Hippocampal formation (tissue), 2 donors: Measurements from ENCODE around the gene TRPM4.
"Not testable (repeated sequence)": the region's sequence is repeated elsewhere in the genome, so short reads cannot be mapped to it uniquely, and the experiment has no call there.

ENCODE experiments used
- DNase-seq, 2 donors: peaks; one replicate each; lab custom pipeline; 2025; lab: John Stamatoyannopoulos, UW

TRPM4 gene

DNA sequence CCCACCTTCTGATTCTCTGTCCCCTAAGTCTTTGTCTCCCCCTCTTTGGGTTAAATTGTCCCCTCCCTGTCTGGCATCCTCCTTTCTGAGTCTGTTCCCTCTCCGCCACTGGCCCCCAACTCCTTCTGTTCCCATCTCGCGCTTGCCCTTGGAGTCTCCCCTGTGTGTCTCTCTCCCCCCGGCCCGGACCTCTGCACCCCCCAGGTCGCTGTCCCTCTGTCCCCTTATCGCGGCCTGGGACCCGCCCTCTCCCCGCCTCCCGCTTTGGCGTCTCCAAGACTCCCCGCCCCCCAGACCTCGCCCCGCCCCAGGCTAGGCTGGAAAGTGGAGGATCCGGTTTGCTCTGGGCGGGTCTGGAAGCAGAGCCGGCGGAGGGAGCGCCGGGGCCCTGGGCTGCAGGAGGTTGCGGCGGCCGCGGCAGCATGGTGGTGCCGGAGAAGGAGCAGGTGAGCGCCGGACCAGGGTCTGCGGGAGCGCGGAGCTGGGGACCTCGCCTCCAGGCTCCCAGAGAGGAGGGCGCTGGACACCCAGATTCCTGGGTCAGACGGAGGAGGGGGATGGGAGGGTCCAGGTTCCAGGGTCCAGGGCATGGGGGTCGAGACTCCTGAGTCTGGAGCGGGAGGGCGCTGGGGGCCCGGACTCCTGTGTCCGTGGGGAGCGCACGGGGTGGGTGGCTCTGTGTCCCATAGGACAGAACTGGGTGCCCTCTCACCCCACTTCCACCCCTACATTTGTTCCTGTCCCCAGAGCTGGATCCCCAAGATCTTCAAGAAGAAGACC is at the start of gene TRPM4:
Gene TRPM4, plus strand, starts transcription at position 348 of the 780 bp plus-strand sequence. Its CDS starts 75 bp downstream, at position 423.
- DNase-seq, result peak; percentile 56 to 61

DNA sequence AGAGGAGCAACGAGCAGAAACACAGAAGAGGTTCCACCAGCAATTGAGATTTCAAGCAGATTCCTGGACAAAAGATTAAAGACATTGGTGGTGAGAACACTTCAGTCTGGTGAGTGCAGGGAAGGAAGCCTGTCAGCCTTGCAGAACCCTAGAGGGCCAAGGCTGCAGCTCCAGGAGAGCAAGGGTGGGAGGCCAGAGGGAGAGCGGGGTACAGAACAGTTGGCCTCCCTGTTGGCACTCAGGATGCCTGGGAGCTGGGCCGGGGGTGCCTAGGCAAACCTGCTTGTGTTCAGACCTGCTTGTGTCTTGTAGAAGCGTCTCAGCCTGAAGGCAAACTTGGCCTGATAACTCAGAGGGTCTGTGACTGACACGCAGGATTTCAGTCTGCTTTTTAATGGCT is 48.5 kb upstream of the TRPM4 start:
- no peak for DNase-seq

DNA sequence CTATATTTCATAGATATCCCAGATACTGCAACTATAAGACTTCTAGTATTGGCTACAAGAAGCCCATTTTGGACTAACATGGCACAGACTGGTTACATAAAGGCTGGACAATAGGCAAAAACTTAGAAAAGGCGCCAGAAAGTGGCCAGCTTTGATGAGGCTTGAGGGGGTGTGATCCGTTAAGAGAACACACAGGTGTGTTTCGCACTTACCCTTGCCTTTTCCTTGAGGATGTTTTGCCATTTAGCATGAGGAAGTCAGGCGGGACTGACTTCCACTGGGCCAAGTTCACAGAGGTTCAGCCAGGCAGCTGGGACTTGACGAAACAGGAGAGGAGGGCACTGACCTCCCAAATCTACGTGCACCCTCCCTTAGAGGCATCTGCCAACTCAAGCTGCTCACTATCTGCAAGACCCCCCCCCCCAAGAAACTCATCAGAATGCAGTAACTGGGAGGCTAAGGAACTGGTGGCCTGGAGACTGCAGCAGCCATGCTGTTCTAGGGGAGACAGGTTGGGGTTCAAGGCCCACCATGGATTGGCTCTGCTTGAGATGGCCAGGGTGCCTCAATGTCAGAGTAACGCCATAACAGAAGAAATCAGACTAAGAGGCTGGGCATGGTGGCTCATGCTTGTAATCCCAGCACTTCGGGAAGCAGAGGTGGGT is 47.9 kb upstream of the TRPM4 start:
- no peak for DNase-seq

DNA sequence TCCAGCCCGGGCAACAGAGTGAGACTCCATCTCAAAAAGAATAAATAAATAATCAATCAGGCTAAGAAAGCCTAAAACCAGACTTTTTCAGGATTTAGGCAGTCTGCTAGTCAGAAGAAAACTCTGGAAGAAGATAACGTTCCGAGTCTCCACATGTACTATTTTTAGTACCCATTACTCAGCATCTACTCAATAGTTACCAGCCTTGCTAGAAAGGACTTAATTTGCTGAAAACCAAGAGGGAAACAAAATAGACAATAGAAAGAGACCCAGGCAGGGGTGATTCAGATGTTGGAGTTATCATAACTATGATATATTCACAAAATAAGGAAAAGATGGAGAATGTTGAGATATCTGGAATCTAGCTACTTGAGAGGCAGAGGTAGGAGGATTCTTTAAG is 47.0 kb upstream of the TRPM4 start:
- no peak for DNase-seq

- no peak for DNase-seq
Measured at GRCh38 chr19:49111218-49111998, 46.2 kb upstream of the TRPM4 start.

DNA sequence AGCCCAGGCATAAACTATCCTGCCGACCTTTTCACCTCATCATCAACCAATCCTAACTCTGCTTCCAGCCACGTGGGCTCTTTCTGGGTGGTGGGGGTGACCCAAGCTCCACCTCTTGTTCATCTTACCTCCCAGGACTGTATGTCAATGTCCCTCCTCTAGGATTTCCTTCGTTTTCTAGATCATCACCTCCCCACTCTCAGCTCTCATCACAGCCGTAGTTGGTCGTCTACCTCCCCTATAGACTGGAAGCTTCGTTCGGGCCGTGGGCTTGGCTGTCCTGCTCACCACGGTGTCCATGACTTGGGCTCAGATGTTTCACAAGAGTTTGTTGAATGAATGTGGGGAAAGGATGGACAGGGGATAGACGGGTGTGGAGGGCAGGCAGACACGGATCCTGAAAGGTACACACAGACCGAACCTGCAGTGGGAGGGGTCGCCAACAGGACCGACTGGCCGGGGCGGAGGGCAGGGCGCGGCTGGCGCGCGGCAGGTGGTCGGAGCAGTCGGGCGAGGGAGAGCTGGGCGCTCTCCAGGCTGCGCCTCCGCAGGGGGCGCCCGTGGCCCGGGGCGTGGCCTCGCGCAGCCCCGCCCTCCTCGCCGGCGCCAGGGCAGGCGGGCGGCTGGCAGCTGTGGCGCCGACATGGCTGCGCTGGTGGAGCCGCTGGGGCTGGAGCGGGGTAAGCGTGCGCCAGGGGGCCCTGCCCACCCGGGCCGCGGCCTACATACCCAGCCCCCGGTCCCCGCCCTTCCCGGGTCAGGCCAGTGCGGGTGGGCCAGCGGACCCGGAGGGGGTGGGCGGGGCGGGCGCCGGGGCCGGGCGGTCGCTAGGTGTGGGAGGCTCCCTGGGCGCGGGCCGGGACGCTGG is 43.6 kb upstream of the TRPM4 start, which contains the start of gene LIN7B:
Gene LIN7B, plus strand, starts transcription at position 609 of the 868 bp plus-strand sequence. Its CDS starts 35 bp downstream, at position 644.
- peak; percentile 8 to 60 for DNase-seq

GRCh38 chr19:49114630-49115363 is 42.8 kb upstream of the TRPM4 start:
- DNase-seq, result peak; percentile 56 to 63

GRCh38 chr19:49116544-49116943 is 41.0 kb upstream of the TRPM4 start:
- no peak for DNase-seq

GRCh38 chr19:49117677-49118564 is 39.7 kb upstream of the TRPM4 start:
- DNase-seq, result no peak

GRCh38 chr19:49118565-49119410 is 38.8 kb upstream of the TRPM4 start, which contains the start of gene C19orf73:
Gene C19orf73 (minus strand): TSS chr19:49119143. CDS start chr19:49119022, 121 bp downstream.
- peak; percentile 95 to 97 for DNase-seq

DNA sequence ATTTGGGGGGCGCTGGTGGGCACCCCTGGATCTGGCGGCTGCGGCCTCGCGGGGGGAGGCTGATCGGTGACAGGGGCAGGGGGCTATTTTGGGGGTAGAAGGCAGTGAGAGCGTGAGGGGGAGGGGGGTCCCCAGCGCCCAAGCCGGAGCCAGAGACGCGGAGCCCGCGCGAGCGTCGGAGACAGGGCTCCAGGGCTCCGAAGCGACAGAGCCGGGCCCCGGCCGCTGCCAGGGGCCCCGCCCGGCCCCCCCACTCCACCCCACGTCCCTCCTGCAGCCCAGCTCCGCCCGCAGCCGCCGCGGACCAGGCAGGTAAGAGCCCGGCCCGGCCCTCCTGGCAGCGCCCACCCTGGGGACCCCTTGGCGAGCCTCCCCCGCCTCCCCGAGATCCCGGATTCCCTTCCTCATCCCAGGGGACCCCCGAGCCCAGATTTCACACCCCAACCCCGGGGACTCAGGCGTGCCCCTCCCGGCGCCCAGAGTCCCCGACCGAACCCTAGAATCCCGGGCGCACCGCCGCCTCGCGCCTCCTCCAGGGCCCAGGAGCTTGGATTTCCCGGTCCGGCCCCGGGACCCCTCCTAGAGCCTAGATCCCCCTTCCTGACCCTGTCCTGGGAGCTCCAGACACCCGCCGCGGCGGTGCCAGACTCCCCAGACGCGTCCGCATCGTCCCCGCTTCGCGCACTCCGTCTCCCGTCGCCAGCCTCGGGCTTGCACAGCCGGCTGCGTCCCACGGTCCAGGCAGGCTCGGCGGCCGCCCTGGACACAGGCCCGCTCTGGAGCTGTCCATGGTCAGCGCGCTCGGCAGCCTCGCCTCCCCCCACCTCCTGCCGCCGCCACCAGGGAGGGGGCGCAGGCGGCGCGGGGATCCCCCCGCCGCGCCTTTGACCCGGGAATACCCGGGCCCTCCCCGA is 37.9 kb upstream of the TRPM4 start, which contains the start of gene PPFIA3:
Gene PPFIA3, plus strand, starts transcription at position 134 of the 914 bp plus-strand sequence. CDS start 8,330 bp downstream, outside the sequence.
- peak in 1 of 2 donors; percentile 27 for DNase-seq

GRCh38 chr19:49120325-49120683 is 37.3 kb upstream of the TRPM4 start:
- DNase-seq, result no peak

- no peak for DNase-seq
Measured at GRCh38 chr19:49120868-49121267, 36.7 kb upstream of the TRPM4 start.

GRCh38 chr19:49121841-49122240 is 35.8 kb upstream of the TRPM4 start:
- not testable (repeated sequence) for DNase-seq

DNA sequence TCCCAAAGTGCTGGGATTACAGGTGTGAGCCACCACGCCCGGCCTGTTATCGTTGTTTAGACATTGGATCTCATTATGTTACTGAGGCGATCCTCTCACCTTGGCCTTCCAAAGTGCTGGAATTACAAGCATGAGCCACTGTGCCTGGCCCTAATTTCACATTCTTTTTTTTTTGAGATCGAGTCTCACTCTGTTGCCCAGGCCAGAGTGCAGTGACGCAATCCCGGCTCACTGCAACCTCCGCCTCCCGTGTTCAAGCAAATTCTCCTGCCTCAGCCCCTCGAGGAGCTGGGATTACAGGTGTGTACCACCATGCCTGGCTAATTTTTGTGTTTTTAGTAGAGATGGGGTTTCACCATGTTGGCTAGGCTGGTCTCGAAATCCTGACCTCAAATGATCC is 34.3 kb upstream of the TRPM4 start:
- not testable (repeated sequence) for DNase-seq

- DNase-seq, result no peak
Measured at GRCh38 chr19:49125025-49125731, 32.4 kb upstream of the TRPM4 start.

DNA sequence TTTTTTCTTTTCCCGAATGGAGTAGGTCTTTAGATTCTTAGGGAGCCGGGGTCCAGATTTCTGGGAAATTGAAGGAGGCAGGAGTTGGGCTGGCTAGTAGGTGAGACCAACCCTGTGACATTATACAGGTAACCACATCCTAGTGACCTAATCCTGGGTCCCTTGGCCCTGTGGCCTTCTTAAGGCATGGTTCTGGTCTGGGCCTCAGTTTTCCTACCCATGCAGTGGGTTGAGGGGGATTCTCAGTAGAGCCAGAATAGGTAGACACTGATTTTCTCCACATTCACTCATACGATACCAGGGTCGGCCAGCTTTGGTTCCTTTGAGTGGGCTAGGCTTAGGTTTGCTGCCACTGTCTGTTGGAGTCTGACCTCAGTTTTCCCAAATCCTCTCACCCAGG is 31.0 kb upstream of the TRPM4 start:
- DNase-seq, result no peak
